ENCODE measurements around the gene PPP1R14C. TPM values are rescaled to one million over a fixed set of nuclear protein-coding genes. Genes with fewer than 3 reads are reported as not detected.

The PPP1R14C gene
- total RNA-seq, 1 experiment from 2014 or later, result 4.6 TPM

DNA sequence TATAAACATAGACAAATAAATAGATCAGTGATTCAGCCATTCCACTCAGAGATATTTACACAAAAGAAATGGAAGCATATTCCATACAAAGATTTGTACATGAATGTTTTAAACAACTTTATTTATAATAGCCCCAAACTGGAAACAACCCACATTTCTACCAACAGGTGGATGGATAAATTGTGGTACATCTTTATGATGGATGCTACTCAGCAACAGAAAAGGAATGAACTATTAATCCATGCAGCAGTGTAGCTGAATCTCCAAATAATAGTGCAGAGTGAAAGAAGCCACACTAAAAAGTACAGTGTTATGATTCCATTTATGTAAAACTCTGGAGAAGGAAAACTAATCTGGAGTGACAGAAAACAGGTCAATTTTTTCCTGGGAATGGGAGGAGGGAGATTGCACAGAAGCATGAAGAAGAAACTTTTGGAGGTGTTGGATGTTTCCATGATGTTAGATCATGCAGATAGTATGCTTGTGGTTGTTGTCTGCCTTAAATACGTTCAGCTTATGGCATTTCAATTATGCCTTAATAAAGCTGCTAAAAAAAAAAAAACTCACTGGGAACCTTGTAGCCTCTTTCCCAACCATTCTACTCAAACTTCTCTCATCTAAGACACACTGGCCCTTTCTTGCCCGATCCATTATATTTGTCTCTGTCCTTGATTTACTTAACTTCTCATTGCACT lies 100.9 kb downstream of the PPP1R14C start:
- Histone ChIP-seq H3K9me3 (ENCODE audit: low read depth, low read length, poor library complexity, severe bottlenecking) (no peaks in the 10 kb centered on the region), H3K36me3 (ENCODE audit: insufficient read depth, low read length, poor library complexity, severe bottlenecking) (no peaks in the 10 kb centered on the region), H3K27ac (ENCODE audit: low read depth, low read length, poor library complexity, severe bottlenecking) (no peak overlapping the region), H3K27me3 (replicated peaks; ENCODE audit: insufficient read depth, low read depth, low read length, poor library complexity) (no peaks in the 10 kb centered on the region), H3K4me1 (ENCODE audit: insufficient read depth, low read length, poor library complexity, severe bottlenecking) (no peaks in the 10 kb centered on the region), H3K4me3 (ENCODE audit: low read depth, low read length, poor library complexity, severe bottlenecking) (no peak overlapping the region)
- no peak for DNase-seq (ENCODE audit: low spot score)
- intact Hi-C loops (cut with micrococcal nuclease; ENCODE audit: unreplicated experiment), result no loop called here
- TF ChIP-seq, protein P1, sequence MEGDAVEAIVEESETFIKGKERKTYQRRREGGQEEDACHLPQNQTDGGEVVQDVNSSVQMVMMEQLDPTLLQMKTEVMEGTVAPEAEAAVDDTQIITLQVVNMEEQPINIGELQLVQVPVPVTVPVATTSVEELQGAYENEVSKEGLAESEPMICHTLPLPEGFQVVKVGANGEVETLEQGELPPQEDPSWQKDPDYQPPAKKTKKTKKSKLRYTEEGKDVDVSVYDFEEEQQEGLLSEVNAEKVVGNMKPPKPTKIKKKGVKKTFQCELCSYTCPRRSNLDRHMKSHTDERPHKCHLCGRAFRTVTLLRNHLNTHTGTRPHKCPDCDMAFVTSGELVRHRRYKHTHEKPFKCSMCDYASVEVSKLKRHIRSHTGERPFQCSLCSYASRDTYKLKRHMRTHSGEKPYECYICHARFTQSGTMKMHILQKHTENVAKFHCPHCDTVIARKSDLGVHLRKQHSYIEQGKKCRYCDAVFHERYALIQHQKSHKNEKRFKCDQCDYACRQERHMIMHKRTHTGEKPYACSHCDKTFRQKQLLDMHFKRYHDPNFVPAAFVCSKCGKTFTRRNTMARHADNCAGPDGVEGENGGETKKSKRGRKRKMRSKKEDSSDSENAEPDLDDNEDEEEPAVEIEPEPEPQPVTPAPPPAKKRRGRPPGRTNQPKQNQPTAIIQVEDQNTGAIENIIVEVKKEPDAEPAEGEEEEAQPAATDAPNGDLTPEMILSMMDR (conservative IDR thresholded peaks at IDR 0.05; ENCODE audit: low read depth, low read length), result no peak
- TF ChIP-seq EZH2 (IDR thresholded peaks at IDR 0.05; ENCODE audit: borderline replicate concordance, low read depth, low read length, poor library complexity, severe bottlenecking), result no peak
- BruUV-seq (replicated peaks), result no TSS peak
- POLR2A ChIA-PET (ENCODE audit: low non-redundant PET), result interaction anchor here (0.6 kb wide), 1 partner anchor 25 kb away, joined by 3 read pairs; no protein-coding TSS in a partner anchor
- CTCF ChIA-PET, result no interaction called here

DNA sequence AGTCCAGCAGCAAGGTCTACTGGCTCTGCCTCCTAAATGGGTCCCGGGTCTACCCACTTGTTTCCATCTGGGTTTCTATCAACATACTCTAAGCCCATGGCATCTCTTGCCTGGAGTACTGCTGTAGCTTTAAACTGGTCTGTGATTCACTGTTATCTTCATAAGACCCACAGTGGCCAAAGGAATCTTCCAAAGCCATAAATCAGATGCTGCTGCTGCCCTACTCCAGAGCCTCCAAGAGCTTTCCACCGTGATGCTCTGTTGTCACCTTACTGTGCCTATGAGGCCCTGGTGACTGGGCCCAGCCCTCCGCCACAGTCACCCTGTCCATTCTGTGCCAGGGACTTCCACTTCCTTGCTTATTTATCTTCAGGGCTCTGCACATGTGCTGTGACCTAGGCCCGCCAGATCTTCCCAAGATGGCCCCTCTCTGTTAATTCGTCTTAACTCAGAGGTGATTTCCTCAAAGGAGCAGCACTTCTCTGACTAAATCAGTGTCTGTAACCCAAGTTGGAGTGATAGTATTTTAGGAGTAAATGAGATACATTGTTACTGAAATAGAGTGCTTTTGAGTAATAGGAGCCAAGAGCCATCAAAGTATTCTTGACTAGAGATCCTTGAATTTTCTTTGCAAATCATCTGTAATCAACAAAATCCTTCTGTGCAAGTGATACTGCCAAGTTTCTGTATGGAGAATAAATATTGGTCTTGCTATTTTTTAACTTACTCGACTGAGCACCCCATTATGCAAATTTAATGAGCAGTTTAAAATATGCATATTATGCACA lies 102.5 kb downstream of the PPP1R14C start:
- Histone ChIP-seq H3K4me3 (ENCODE audit: low read depth, low read length, poor library complexity, severe bottlenecking) (no peak overlapping the region), H3K36me3 (ENCODE audit: insufficient read depth, low read length, poor library complexity, severe bottlenecking) (no peaks in the 10 kb centered on the region), H3K27me3 (replicated peaks; ENCODE audit: insufficient read depth, low read depth, low read length, poor library complexity) (no peaks in the 10 kb centered on the region), H3K4me1 (ENCODE audit: insufficient read depth, low read length, poor library complexity, severe bottlenecking) (no peaks in the 10 kb centered on the region), H3K27ac (ENCODE audit: low read depth, low read length, poor library complexity, severe bottlenecking) (no peak overlapping the region), H3K9me3 (ENCODE audit: low read depth, low read length, poor library complexity, severe bottlenecking) (no peaks in the 10 kb centered on the region)
- POLR2A ChIA-PET (ENCODE audit: low non-redundant PET), result no interaction called here
- CTCF ChIA-PET, result no interaction called here
- intact Hi-C loops (cut with micrococcal nuclease; ENCODE audit: unreplicated experiment), result no loop called here
- no peak for DNase-seq (ENCODE audit: low spot score)
- BruUV-seq (replicated peaks), result no TSS peak
- no peak for TF ChIP-seq EZH2 (IDR thresholded peaks at IDR 0.05; ENCODE audit: borderline replicate concordance, low read depth, low read length, poor library complexity, severe bottlenecking)

DNA sequence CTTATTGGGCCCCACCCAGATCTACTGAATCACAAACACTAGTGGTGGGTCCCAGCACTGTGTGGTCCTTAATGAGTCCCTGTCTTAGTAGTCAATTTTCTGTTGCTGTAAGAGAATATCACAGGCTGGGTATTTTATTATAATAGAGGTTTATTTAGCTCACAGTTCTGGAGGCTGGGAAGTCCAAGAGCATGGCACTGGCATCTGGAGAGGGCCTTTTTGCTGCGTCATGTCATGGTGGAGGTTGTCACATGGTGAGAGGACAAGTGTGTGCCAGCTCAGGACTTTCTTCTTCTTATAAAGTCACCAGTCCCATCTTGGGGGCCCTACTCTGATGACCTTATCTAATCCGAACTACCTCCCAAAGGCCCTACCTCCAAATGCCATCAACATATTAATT lies 105.0 kb downstream of the PPP1R14C start:
- intact Hi-C loops (cut with micrococcal nuclease; ENCODE audit: unreplicated experiment), result no loop called here
- POLR2A ChIA-PET (ENCODE audit: low non-redundant PET), result no interaction called here

More for the DNA sequence above, 105.0 kb downstream of the PPP1R14C start:
- no peaks in the 10 kb centered on the region for H3K36me3 ChIP-seq (ENCODE audit: insufficient read depth, low read length, poor library complexity, severe bottlenecking)
- no TSS peak for BruUV-seq (replicated peaks)
- no peak overlapping the region for H3K27ac ChIP-seq (ENCODE audit: low read depth, low read length, poor library complexity, severe bottlenecking)
- DNase-seq (ENCODE audit: low spot score), result no peak
- TF ChIP-seq, protein P1 (conservative IDR thresholded peaks at IDR 0.05; ENCODE audit: low read depth, low read length), result no peak
- no peak for TF ChIP-seq EZH2 (IDR thresholded peaks at IDR 0.05; ENCODE audit: borderline replicate concordance, low read depth, low read length, poor library complexity, severe bottlenecking)
- no peak overlapping the region for H3K4me3 ChIP-seq (ENCODE audit: low read depth, low read length, poor library complexity, severe bottlenecking)
- H3K27me3 ChIP-seq (replicated peaks; ENCODE audit: insufficient read depth, low read depth, low read length, poor library complexity), result no peaks in the 10 kb centered on the region
- CTCF ChIA-PET, result no interaction called here
- no peaks in the 10 kb centered on the region for H3K9me3 ChIP-seq (ENCODE audit: low read depth, low read length, poor library complexity, severe bottlenecking)
- peaks cover 6% of the 10 kb centered on the region for H3K4me1 ChIP-seq (ENCODE audit: insufficient read depth, low read length, poor library complexity, severe bottlenecking)

Measured in A673 (cell line).